NCI-H2171 treated with DMSO at 0.1 percent for 48 hours (cell line): ENCODE data around the gene IGFBP3.

Experiments used
- DNase-seq: peaks from one replicate; lab custom pipeline; 2025; lab: John Stamatoyannopoulos, UW

Gene IGFBP3

DNA sequence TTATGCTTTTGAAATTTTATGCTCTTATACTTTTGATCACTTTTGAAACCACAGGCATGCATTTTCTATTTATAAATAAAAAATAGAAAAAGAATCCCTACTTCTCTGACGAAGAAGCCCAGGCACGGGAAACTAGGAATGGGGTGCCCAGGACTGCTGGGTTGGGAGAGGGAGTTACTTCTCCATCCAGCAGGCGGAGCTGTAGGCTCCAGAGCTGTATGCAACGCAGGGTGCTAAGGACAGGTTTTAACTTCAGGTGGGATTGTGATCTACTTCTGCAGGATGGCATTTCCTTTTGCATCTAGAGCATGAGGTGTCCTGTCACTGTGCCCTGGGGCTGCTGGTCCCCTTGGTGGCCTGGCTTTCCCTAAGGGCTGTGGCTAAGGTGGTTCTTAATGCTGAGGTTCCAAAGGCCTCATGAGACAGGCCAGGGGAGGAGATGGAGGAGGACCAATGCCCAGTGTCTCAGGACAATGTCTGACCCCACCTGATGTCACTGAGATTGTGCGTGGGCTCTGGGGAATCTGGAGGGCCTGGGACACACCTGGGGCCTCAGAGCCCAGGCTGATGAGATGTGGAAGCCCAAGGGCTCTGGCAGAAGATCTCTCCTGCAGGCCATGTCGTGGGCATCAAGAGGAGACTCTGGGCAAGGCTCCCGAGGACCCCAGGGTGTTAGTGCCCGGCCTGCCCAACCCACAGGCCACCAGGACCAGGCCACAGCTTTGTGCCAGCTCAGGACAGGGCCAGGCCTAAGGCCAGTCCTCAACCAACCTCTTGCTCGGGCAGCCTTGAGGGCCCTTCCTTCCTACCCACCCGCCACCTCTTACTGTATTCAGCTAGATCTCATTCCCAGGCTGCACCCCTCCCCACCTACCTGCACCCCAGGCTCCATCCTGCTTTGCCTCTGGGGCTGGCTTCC lies 48.7 kb downstream of the IGFBP3 start:
- no peak for DNase-seq

DNA sequence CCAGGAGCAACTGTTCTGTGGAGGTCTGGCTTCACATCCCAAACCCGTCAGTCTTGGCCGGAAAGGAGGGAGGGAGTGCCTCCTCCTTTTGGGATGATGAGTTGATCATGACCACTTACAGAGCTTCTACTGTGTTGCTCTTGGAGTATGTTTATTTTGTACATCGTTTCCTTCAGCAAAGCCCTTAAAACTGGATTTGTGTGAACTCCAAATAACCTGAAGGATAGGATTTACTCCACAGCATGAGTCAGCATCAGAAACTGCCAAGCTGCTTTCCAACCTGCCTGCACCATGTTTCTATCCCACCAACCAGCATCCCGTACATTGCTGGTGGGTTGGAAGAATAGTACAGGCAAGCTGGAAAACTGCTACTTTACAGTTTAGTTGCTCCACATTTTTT lies 51.6 kb downstream of the IGFBP3 start:
- no peak for DNase-seq

DNA sequence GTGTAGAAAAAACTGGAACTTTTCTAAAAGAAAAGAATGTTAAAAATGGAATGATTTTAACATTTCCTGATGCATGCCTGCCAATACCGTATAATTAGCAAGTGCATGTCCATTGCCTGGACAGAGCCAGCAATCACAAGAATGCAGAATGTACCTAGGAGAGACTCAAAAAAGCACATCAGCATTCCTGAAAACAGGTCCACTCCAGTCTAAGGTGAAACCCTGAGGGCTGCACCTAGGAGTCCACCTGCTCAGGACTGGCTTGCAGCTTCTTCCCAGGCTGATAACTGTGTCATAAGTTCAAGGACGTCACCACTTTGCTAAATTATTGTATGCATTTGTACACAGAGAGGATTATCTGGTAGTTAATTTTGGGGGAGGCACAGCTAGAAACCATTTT lies 53.6 kb downstream of the IGFBP3 start:
- no peak for DNase-seq

DNA sequence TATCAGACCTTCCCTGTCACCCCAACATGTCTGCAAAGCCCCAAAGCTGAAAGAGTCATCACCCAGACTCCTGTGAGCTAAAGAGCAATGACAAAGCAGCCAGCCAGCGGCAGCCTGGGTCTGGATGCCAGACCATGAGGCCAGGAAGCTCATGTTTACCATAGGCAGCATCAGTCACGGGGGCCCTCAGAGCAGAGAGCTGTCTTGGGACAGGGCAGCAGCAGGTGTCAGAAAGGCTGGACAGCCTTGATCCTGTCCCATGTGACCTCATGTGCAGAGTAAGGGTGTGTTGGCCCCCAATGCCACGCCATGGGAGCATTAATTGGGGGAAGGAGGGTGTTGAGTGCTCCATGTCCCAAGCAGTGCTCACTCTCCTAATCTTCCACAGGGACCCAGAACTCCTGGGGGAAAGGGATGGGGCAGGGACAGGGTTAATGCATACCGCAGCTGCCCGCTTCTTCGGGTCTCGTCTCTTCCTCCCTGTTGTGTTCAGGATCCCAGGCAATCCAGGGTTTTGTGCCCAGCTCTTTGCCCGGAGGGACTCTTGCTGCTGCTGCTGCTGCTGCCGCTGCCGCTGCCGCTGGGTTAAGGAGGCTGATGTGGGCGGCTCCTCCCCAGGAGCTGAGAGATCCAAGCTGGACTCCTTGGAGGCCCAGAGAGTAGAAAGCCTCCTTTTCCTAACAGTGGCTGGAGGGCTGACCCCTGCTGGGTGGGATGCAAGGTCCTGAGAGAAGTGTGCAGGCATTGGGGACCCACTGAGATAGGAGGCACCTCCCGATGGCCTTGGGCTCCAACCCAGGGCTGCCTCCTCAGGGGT lies 55.3 kb downstream of the IGFBP3 start:
- DNase-seq: no peak

DNA sequence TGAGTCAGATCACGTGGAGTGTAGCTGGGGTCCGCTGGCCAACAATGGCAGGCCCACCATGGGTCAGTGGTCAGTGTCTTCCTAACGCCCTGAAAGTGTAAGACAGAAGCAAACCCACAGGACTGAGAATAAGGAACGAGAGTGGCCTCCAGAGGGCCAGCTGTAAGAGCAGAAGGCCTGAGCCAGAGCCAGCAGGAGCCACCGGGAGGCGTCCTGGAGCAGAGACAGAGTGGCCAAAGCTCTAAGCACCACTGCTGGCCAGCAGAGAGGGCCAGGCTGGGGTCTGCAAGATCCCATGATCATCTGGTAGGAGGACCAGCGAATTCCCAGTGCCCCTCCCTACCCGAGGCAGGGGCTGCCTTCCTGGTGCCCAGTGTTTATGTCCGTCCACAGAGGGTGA lies 57.4 kb downstream of the IGFBP3 start:
- no peak for DNase-seq
